ENCODE measurements around the gene ABHD17A.

DNA sequence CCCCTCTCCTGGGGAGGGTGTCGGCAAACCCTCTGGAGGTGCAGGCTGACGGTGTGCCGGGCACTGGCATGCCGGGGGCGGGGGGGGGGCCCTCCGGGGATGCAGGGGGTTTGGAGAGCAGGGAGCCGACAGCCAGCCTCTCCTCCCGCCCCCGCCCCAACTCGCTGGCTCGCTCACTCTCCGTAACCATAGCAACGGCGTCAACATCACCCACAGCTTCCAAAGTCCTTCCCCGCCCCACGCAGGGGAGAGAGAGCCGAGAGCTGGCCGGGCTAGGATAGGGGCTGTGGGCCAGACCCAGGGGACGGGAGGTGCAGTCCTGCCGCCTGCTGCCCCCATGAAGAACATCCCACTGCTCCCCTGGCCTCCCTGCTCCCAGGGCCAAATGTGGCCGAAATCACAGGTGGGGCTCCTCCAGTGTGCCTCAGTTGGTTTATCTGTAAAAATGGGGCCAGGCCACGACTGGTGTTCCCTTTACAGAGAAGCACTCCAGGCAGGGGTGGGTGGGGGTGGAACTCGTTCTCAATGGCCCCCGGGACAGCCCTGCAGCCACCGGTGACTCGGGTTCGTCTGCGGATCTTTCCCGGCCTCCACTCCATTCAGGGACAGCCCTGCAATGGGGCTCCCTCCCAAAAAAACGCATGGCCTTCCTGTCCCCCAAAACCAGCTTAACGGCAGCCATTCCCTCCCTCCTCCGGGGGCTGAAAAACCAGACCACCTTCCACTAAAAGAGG lies 25.1 kb downstream of the ABHD17A start:
- TF ChIP-seq CTCF (IDR thresholded peaks at IDR 0.05) (no peak), EZH2 (IDR thresholded peaks at IDR 0.05; ENCODE audit: borderline replicate concordance, insufficient read depth, low read depth, low read length, poor library complexity, severe bottlenecking) (no peak)

Measured in B cell (primary cell).